Spleen (tissue), 11 donors: ENCODE data around the gene TEX10. TPM values are rescaled to one million over a fixed set of nuclear protein-coding genes. Genes with fewer than 3 reads are reported as not detected.
A peak's percentile ranks its signal among the peaks of the same experiment; 100 is the strongest.

ENCODE experiments used
- DNase-seq: peaks from one replicate; pipeline ENCODE4 v3.0.0-alpha.2; 2020
- H3K27ac ChIP-seq, 8 donors: fragments of 200-600 bp; sonication (generic) in 7 of 8; 1 replicate in 4 of 8; 2 replicates in 4 of 8; pipeline versions ENCODE4 v1.5.0 to v1.8.0; 2016 to 2021; ENCODE audit warnings: inconsistent platforms in 4 of 8, mild to moderate bottlenecking in 4 of 8, moderate library complexity in 1 of 8
- H3K27me3 ChIP-seq, 7 donors: fragments of 200-600 bp; sonication (generic) in 6 of 7; replicated peaks in 1 of 7; 1 replicate in 4 of 7; 2 replicates in 3 of 7; pipeline versions ENCODE4 v1.5.0 to v1.8.0; 2016 to 2021; ENCODE audit warnings: inconsistent platforms in 3 of 7, mild to moderate bottlenecking in 1 of 7
- H3K36me3 ChIP-seq, 6 donors: fragments of 200-600 bp; sonication (generic) in 5 of 6; 1 replicate in 4 of 6; 2 replicates in 2 of 6; pipeline versions ENCODE4 v1.5.0 to v1.8.0; 2016 to 2021; ENCODE audit warnings: inconsistent platforms in 2 of 6
- H3K4me1 ChIP-seq, 6 donors: fragments of 200-600 bp; sonication (generic) in 5 of 6; 1 replicate in 3 of 6; 2 replicates in 3 of 6; pipeline versions ENCODE4 v1.5.0 to v1.8.0; 2016 to 2021; ENCODE audit warnings: inconsistent platforms in 3 of 6
- H3K4me3 ChIP-seq, 8 donors: fragments of 200-600 bp; sonication (generic) in 7 of 8; 1 replicate in 4 of 8; 2 replicates in 4 of 8; pipeline versions ENCODE4 v1.5.0 to v1.8.0; 2016 to 2021; ENCODE audit warnings: inconsistent platforms in 4 of 8, mild to moderate bottlenecking in 4 of 8, moderate library complexity in 2 of 8
- H3K9me3 ChIP-seq, 8 donors: fragments of 200-600 bp; sonication (generic) in 7 of 8; 1 replicate in 4 of 8; 2 replicates in 4 of 8; pipeline versions ENCODE4 v1.5.0 to v1.8.0; 2016 to 2021; ENCODE audit warnings: inconsistent platforms in 4 of 8
- CTCF ChIP-seq, 11 experiments: fragments of 200-600 bp in 7 of 11; fragments of 450-650 bp in 4 of 11; sonication (generic) in 4 of 11; IDR thresholded peaks in 8 of 11; conservative IDR thresholded peaks in 3 of 11; 1 replicate in 7 of 11; 2 replicates in 4 of 11; pipeline versions ENCODE4 v1.4.0 to v1.8.0; 2016 to 2021; ENCODE audit warnings: antibody characterized with exemption in 11 of 11, inconsistent platforms in 4 of 11, mild to moderate bottlenecking in 1 of 11
- POLR2A ChIP-seq, 3 donors: fragments of 450-650 bp; IDR thresholded peaks; one replicate each; pipeline ENCODE4 v1.5.1; 2017; ENCODE audit warnings: antibody characterized with exemption in 3 of 3, mild to moderate bottlenecking in 1 of 3
- POLR2AphosphoS5 ChIP-seq, 3 donors: sonication (generic); formaldehyde crosslinking; IDR thresholded peaks; one replicate each; pipeline ENCODE4 v1.5.1; 2017; ENCODE audit warnings: antibody characterized with exemption in 3 of 3
- WGBS, 5 donors: extraction: QIAGEN DNeasy Blood & Tissue Kit in 3 of 5; methylation state at CpG; one replicate each; pipeline versions ENCODE4 v1.1.5 to v1.1.7; 2013 to 2018; 5-methylcytosine and 5-hydroxymethylcytosine counted together
- intact Hi-C: fragments of 100-400 bp; cut with DNase I; formaldehyde crosslinking; loops from one replicate; pipeline ENCODE4 v1.15.0; 2023; ENCODE audit warnings: low total_unique reads
- polyA plus RNA-seq, 3 donors: library from polyadenylated mRNA; stranded (reverse); fragments of 200-250 nt; gene quantifications; one replicate each; pipeline ENCODE4 v1.2.1, GENCODE V29; 2013
- total RNA-seq, 7 donors: library from RNA; depleted of rRNA in 3 of 7; stranded (reverse); fragments of >200 nt in 3 of 7; fragmentation: NEBNext Ultra II Directional in 4 of 7; extraction: Animal tissue kit (Norgen Biotek cat#: 25700) in 4 of 7; gene quantifications; one replicate each; pipeline versions ENCODE4 v1.1.0 to v1.2.1, GENCODE V29; 2016 to 2021
- donor health status: healthy with polysubstance abuse.
- donor health status: DM: no; HTN: no; CAD: no; lungs with moderate emphysema.
- donor health status: DM: no; HTN: no; CAD: no.
- donor health status: Bipolar disorder and iron deficiency.
- donor health status: healthy.
- donor health status: DM: no; HTN: no; CAD: no.
- donor health status: DM: yes; HTN: yes; CAD: no.

TEX10 gene
- total and polyA plus RNA-seq, 10 donors: 8.6 to 26.0 (median 17.0) TPM

GRCh38 chr9:100322954-100323536 lies 29.7 kb downstream of the TEX10 start:
- Histone ChIP-seq H3K9me3 (no peaks in the 10 kb centered on the region), H3K4me3 (no peak overlapping the region), H3K27ac (no peak overlapping the region), H3K36me3 (peaks cover 0 to 82% (median 36%) of the 10 kb centered on the region in 6 donors), H3K4me1 (peaks cover 0 to 20% (median 0%) of the 10 kb centered on the region in 6 donors), H3K27me3 (no peaks in the 10 kb centered on the region)
- intact Hi-C loops: loop anchor here (10.0 kb wide), 1 partner anchor 298 kb away; no protein-coding TSS in a partner anchor
- 67 to 85% (median 72%) methylated on average over 3 of the region's 3 CpGs for WGBS, 5 donors
- TF ChIP-seq POLR2AphosphoS5 (IDR thresholded peaks at IDR 0.05) (no peak), CTCF (IDR thresholded peaks at IDR 0.05 in 8 of 11, conservative IDR thresholded peaks at IDR 0.05 in 3 of 11) (peak in 8 of 11 experiments; percentile 31 to 62 (median 55))
- no peak for DNase-seq

- Histone ChIP-seq H3K4me3 (no peak overlapping the region), H3K27ac (no peak overlapping the region), H3K27me3 (no peaks in the 10 kb centered on the region), H3K9me3 (no peaks in the 10 kb centered on the region), H3K4me1 (peaks cover 0 to 2% (median 0%) of the 10 kb centered on the region in 6 donors), H3K36me3 (peaks cover 0 to 82% (median 31%) of the 10 kb centered on the region in 6 donors)
- intact Hi-C loops: no loop called here
- no peak for DNase-seq
- 40 to 72% (median 48%) methylated on average over 1 of the region's 1 CpG for WGBS, 5 donors
- TF ChIP-seq POLR2A (IDR thresholded peaks at IDR 0.05) (no peak), CTCF (IDR thresholded peaks at IDR 0.05 in 8 of 11, conservative IDR thresholded peaks at IDR 0.05 in 3 of 11) (no peak)
Measured at GRCh38 chr9:100317706-100318105, 35.0 kb downstream of the TEX10 start.

GRCh38 chr9:100315561-100315960 lies 37.2 kb downstream of the TEX10 start:
- no peaks in the 10 kb centered on the region for H3K9me3 ChIP-seq
- H3K4me1 ChIP-seq: no peaks in the 10 kb centered on the region
- peaks cover 0 to 83% (median 28%) of the 10 kb centered on the region in 6 donors for H3K36me3 ChIP-seq
- intact Hi-C loops: no loop called here
- no peak for TF ChIP-seq CTCF (IDR thresholded peaks at IDR 0.05 in 8 of 11, conservative IDR thresholded peaks at IDR 0.05 in 3 of 11)
- TF ChIP-seq POLR2AphosphoS5 (IDR thresholded peaks at IDR 0.05): no peak
- TF ChIP-seq POLR2A (IDR thresholded peaks at IDR 0.05): no peak
- no peaks in the 10 kb centered on the region for H3K27me3 ChIP-seq
- no peak overlapping the region for H3K27ac ChIP-seq
- DNase-seq: no peak
- WGBS, 5 donors: 89 to 93% (median 90%) methylated on average over 4 of the region's 4 CpGs
- no peak overlapping the region for H3K4me3 ChIP-seq

- H3K9me3 ChIP-seq: no peaks in the 10 kb centered on the region
- peaks cover 0 to 88% (median 18%) of the 10 kb centered on the region in 6 donors for H3K36me3 ChIP-seq
- H3K27me3 ChIP-seq: no peaks in the 10 kb centered on the region
- intact Hi-C loops: no loop called here
- H3K4me3 ChIP-seq: no peak overlapping the region
- TF ChIP-seq CTCF (IDR thresholded peaks at IDR 0.05 in 8 of 11, conservative IDR thresholded peaks at IDR 0.05 in 3 of 11): no peak
- TF ChIP-seq POLR2A (IDR thresholded peaks at IDR 0.05): no peak
- no peak for TF ChIP-seq POLR2AphosphoS5 (IDR thresholded peaks at IDR 0.05)
- WGBS, 5 donors: 84 to 95% (median 92%) methylated on average over 2 of the region's 2 CpGs
- no peaks in the 10 kb centered on the region for H3K4me1 ChIP-seq
- DNase-seq: no peak
- H3K27ac ChIP-seq: no peak overlapping the region
Measured at GRCh38 chr9:100309992-100310391, 42.8 kb downstream of the TEX10 start.
